ENCODE results near the gene SPDYE2B. TPM values are rescaled to one million over a fixed set of nuclear protein-coding genes. Genes with fewer than 3 reads are reported as not detected.

Gene SPDYE2B

Small RNA genes lying within 50 kb of the gene (small RNA-seq; reads per million reads assigned to genes)
- gene AC105052.3 (ENCODE audit: insufficient read depth) = not detected
- gene UPK3BL1 (ENCODE audit: insufficient read depth) = not detected

Data from neuronal stem cell (in vitro differentiated cells).